HepG2 (cell line): ENCODE results near the gene CAMK1D.
"Not testable (repeated sequence)": the region's sequence is repeated elsewhere in the genome, so short reads cannot be mapped to it uniquely, and the experiment has no call there.

Experiments used
- CTCF ChIP-seq: sonication (generic); formaldehyde crosslinking; IDR thresholded peaks from 2 replicates; pipeline ENCODE4 v1.5.0; 2020; ENCODE audit warnings: mild to moderate bottlenecking, missing genetic modification reagents, moderate library complexity
- E2F2 ChIP-seq: sonication (generic); formaldehyde crosslinking; IDR thresholded peaks from 2 replicates; pipeline ENCODE4 v1.4.0; 2020; ENCODE audit warnings: missing genetic modification reagents, borderline replicate concordance
- EZH2 ChIP-seq: conservative IDR thresholded peaks from 2 replicates; pipeline ENCODE4 v1.6.1; 2012; ENCODE audit warnings: mild to moderate bottlenecking, low read depth, low read length, moderate library complexity
- POLR2AphosphoS5 ChIP-seq: IDR thresholded peaks from 2 replicates; pipeline ENCODE4 v1.6.1; 2012; ENCODE audit warnings: low read depth, low read length
- ZFX ChIP-seq: sonication (generic); formaldehyde crosslinking; IDR thresholded peaks from 2 replicates; pipeline ENCODE4 v1.4.0; 2020; ENCODE audit warnings: mild to moderate bottlenecking, low read depth, missing genetic modification reagents, moderate library complexity
- ZHX2 ChIP-seq, 2 experiments: sonication (generic) in 1 of 2; formaldehyde crosslinking in 1 of 2; IDR thresholded peaks; 2 replicates each; pipeline versions ENCODE4 v1.6.1 to v1.9.0; 2014 to 2022; ENCODE audit warnings: antibody characterized with exemption in 1 of 2, borderline replicate concordance in 1 of 2, inconsistent platforms in 1 of 2, low read depth in 1 of 2, missing genetic modification reagents in 1 of 2
- ZNF7 ChIP-seq: IDR thresholded peaks from 2 replicates; pipeline ENCODE4 v1.6.1; 2016; ENCODE audit warnings: missing biosample characterization, missing genetic modification reagents

- not testable (repeated sequence) for TF ChIP-seq E2F2 (CRISPR knock-in tag); POLR2AphosphoS5; ZHX2 (IDR thresholded peaks at IDR 0.05; ENCODE audit: low read depth); ZHX2 (CRISPR knock-in tag; IDR thresholded peaks at IDR 0.05; ENCODE audit: borderline replicate concordance); EZH2; ZFX (CRISPR knock-in tag); ZNF7 (CRISPR knock-in tag)
- 0 out of 2 replicates have a peak, but pooled peaks have one; percentile 5 for TF ChIP-seq CTCF
Measured at GRCh38 chr10:12712984-12713316, 363.6 kb downstream of the CAMK1D start.
